Occipital lobe (tissue), 3 donors: ENCODE results near the gene DPP3. TPM values are rescaled to one million over a fixed set of nuclear protein-coding genes. Genes with fewer than 3 reads are reported as not detected.

Experiments
- DNase-seq: peaks from one replicate; lab custom pipeline; 2025; lab: John Stamatoyannopoulos, UW
- small RNA-seq: library from RNA; depleted of rRNA; stranded (forward); fragments of <200 nt; gene quantifications from one replicate; pipeline ENCODE3, GENCODE V24; 2014
- total RNA-seq: library from RNA; depleted of rRNA; stranded (reverse); fragments of >200 nt; gene quantifications from one replicate; pipeline ENCODE4 v1.2.3, GENCODE V29; 2014

DPP3 gene
- total RNA-seq, 1 donor from 2014 or later: 35.2 TPM

DNA sequence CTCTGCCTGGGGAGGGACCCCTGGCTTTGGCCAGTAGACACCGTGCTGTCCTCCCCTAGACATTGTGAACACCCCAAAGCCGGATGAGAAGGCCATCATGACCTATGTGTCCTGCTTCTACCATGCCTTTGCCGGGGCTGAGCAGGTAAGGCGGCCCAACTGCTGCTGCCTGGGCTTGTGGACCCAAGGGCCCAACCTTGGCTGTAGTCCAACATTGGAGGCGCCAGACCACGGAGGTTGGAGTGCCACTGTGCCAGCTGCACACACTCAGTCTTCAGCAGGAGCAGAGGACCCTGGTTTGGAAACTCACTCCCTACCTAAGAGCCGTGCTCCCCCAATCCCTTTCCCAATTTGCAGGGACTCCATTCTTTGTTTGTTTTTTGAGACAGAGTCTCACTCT lies 75.9 kb downstream of the DPP3 start:
- DNase-seq: no peak

DNA sequence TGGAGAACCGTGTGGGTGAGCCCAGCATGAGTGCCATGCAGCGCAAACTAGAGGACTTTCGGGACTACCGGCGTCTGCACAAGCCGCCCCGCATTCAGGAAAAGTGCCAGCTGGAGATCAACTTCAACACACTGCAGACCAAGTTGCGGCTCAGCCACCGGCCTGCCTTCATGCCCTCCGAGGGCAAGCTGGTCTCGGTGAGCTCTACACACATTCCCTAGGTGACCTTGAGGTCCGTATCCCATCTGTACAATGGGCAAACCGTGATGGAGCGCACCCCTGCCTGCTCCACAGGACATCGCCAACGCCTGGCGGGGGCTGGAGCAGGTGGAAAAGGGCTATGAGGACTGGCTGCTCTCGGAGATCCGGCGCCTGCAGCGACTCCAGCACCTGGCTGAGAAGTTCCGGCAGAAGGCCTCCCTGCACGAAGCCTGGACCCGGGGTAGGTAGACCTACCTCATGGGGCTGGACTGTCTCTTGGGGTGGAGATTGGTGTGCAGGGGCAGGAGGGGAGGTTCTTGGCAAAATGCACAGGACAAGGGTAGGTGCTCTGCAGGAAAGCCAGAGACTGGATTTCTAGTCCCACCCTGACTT lies 77.6 kb downstream of the DPP3 start:
- no peak for DNase-seq

Small RNA genes lying within 50 kb of the gene (small RNA-seq; reads per million reads assigned to genes)
- not detected for gene RF00416

Other genes starting within 250 kb of the DPP3 start
- gene KLC2, start 222.7 kb upstream of the DPP3 start, total RNA-seq: 31.5 TPM
- gene RAB1B, start 211.8 kb upstream of the DPP3 start, total RNA-seq: 28.9 TPM
- 33.1 TPM for gene CNIH2, start 202.3 kb upstream of the DPP3 start, total RNA-seq
- 32.4 TPM for gene YIF1A, start 191.3 kb upstream of the DPP3 start, total RNA-seq
- gene TMEM151A, start 188.5 kb upstream of the DPP3 start, total RNA-seq: 6.4 TPM
- 1.1 TPM for gene CD248, start 163.4 kb upstream of the DPP3 start, total RNA-seq
- gene RIN1, start 144.0 kb upstream of the DPP3 start, total RNA-seq: 0.47 TPM
- 17.6 TPM for gene BRMS1, start 135.3 kb upstream of the DPP3 start, total RNA-seq
- gene B4GAT1, start 132.8 kb upstream of the DPP3 start, total RNA-seq: 63.2 TPM
- 1.4 TPM for gene SLC29A2, start 108.7 kb upstream of the DPP3 start, total RNA-seq
- gene NPAS4, start 59.4 kb upstream of the DPP3 start, total RNA-seq: 0.16 TPM
- 13.9 TPM for gene MRPL11, start 41.6 kb upstream of the DPP3 start, total RNA-seq
- gene PELI3, start 13.5 kb upstream of the DPP3 start, total RNA-seq: 19.5 TPM
- 43.2 TPM for gene BBS1, start 30.2 kb downstream of the DPP3 start, total RNA-seq
- 5.1 TPM for gene ZDHHC24, start 65.6 kb downstream of the DPP3 start, total RNA-seq
- not detected for gene ACTN3, start 66.5 kb downstream of the DPP3 start, total RNA-seq
- gene CTSF, start 88.2 kb downstream of the DPP3 start, total RNA-seq: 39.1 TPM
- gene CCDC87, start 112.6 kb downstream of the DPP3 start, total RNA-seq: 0.62 TPM
- gene CCS, start 112.8 kb downstream of the DPP3 start, total RNA-seq: 22.0 TPM
- gene RBM14, start 136.2 kb downstream of the DPP3 start, total RNA-seq: 31.8 TPM
- 133 TPM for gene RBM4, start 158.3 kb downstream of the DPP3 start, total RNA-seq
- 94.5 TPM for gene RBM4B, start 197.5 kb downstream of the DPP3 start, total RNA-seq
- gene SPTBN2, start 248.8 kb downstream of the DPP3 start, total RNA-seq: 105 TPM